Chondrocyte (in vitro differentiated cells): ENCODE results near the gene CERCAM. TPM values are rescaled to one million over a fixed set of nuclear protein-coding genes. Genes with fewer than 3 reads are reported as not detected.

Source experiments
- DNase-seq: peaks from one replicate; pipeline ENCODE4 v3.0.0; 2021; ENCODE audit warnings: mixed read lengths, low spot score
- H3K27ac Mint-ChIP-seq: one replicate; pipeline ENCODE4 v1.8.0; 2021; ENCODE audit warnings: mild to moderate bottlenecking, moderate library complexity, mixed read lengths; ENCODE audit not compliant: unreplicated experiment
- H3K27me3 Mint-ChIP-seq: 2 replicates; pipeline ENCODE4 v1.8.0; 2021; ENCODE audit warnings: low read depth, mixed read lengths
- H3K36me3 Mint-ChIP-seq: 2 replicates; pipeline ENCODE4 v1.8.0; 2021; ENCODE audit warnings: low read depth, mixed read lengths
- H3K4me1 Mint-ChIP-seq: 2 replicates; pipeline ENCODE4 v1.8.0; 2021; ENCODE audit warnings: low read depth, mild to moderate bottlenecking, mixed read lengths
- H3K4me3 Mint-ChIP-seq: one replicate; pipeline ENCODE4 v1.8.0; 2021; ENCODE audit warnings: mild to moderate bottlenecking, moderate library complexity, mixed read lengths; ENCODE audit not compliant: unreplicated experiment
- H3K9me3 Mint-ChIP-seq: 2 replicates; pipeline ENCODE4 v1.8.0; 2021; ENCODE audit warnings: low read depth, mixed read lengths
- CTCF ChIP-seq: fragments of 200-600 bp; sonication (generic); IDR thresholded peaks from 2 replicates; pipeline ENCODE4 v1.5.0; 2021; ENCODE audit warnings: antibody characterized with exemption, mild to moderate bottlenecking, moderate library complexity
- total RNA-seq: library from RNA; stranded (reverse); gene quantifications from 3 replicates; pipeline ENCODE4 v1.2.1, GENCODE V29; 2021

The CERCAM gene
- total RNA-seq, 1 donor from 2014 or later, result 280 TPM

DNA sequence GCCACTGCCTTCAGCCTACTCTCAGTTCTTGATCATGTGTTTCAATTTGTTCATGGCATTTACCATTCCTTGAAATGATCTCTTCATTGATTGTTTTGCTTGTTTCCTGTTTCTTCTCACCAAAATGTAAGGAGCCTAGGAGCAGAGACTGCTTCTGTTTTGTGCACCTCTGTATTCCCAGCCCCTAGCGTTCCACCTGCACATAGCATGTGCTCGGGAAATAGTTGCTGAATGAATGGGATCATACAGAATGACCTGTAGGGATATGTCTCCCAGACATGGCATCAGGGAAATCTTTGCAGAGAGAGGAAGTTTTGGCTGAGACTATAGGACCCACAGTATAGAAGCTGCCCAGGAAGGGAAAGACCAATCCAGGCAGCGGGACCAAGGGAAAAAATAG lies 6.2 kb upstream of the CERCAM start:
- peak; percentile 40 for TF ChIP-seq CTCF
- Mint-ChIP-seq H3K4me3 (no peak overlapping the region), H3K4me1 (peaks cover 7% of the 10 kb centered on the region), H3K27ac (no peak overlapping the region), H3K27me3 (peaks cover 30% of the 10 kb centered on the region), H3K36me3 (peaks cover 1% of the 10 kb centered on the region), H3K9me3 (no peaks in the 10 kb centered on the region)
- DNase-seq, result no peak

DNA sequence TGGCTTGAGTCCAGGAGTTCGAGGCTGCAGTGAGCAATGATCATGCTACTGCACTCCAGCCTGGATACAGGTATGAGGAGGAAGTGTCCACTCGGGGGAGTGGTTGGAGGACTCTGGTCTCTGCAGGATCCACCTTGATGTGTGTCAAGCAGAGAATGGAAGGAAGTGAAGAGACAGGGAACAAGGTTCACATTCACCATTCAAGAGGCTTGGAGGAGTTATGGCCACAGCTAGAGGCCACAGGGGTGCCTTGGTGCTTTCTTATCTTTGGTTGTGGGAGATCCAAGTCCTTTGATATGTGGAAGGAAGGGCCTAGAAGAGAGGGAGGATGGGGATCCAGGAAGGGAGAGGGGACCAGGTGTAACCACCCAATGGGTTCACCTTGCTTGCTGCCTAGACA lies 5.4 kb upstream of the CERCAM start:
- TF ChIP-seq CTCF, result no peak
- no peak overlapping the region for H3K4me3 Mint-ChIP-seq
- H3K9me3 Mint-ChIP-seq, result no peaks in the 10 kb centered on the region
- peaks cover 13% of the 10 kb centered on the region for H3K4me1 Mint-ChIP-seq
- H3K27me3 Mint-ChIP-seq, result peaks cover 30% of the 10 kb centered on the region
- H3K36me3 Mint-ChIP-seq, result peaks cover 1% of the 10 kb centered on the region
- H3K27ac Mint-ChIP-seq, result peak overlapping the region; percentile 3
- DNase-seq, result no peak

- Mint-ChIP-seq H3K4me3 (no peak overlapping the region), H3K36me3 (peaks cover 1% of the 10 kb centered on the region), H3K4me1 (peaks cover 13% of the 10 kb centered on the region), H3K27ac (no peak overlapping the region), H3K27me3 (peaks cover 30% of the 10 kb centered on the region), H3K9me3 (no peaks in the 10 kb centered on the region)
- DNase-seq, result no peak
- TF ChIP-seq CTCF, result no peak
Observed at GRCh38 chr9:128416014-128416413, 4.6 kb upstream of the CERCAM start.

DNA sequence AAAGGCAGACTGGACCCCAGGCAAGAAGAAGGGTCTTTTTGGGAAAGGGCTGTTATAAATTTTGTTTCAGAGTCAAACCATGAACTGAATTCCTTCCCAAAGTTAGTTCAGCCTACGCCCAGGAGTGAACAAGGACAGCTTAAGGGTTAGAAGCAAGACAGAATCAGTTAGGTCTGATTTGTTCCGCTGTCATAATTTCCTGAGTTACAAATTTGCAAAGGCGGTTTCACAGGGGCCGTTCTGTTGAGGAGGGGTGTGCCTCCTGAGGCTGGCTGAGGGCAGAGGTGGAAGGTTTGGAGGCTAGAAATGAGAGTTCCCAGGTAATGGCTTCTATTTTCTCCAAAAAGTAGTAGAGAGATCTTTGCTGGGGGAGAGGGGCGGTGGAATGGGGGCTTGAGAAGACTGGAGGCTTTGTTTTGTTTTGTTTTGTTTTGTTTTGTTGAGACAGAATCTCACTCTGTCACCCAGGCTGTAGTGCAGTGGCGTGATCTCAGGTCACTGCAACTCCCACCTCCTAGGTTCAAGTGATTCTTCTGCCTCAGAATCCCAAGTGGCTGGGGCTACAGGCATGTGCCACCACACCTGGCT lies 4.1 kb upstream of the CERCAM start:
- H3K4me3 Mint-ChIP-seq, result no peak overlapping the region

More for the DNA sequence above, 4.1 kb upstream of the CERCAM start:
- Mint-ChIP-seq H3K4me1 (peaks cover 13% of the 10 kb centered on the region), H3K9me3 (no peaks in the 10 kb centered on the region), H3K27me3 (peaks cover 27% of the 10 kb centered on the region), H3K27ac (no peak overlapping the region), H3K36me3 (peaks cover 1% of the 10 kb centered on the region)
- TF ChIP-seq CTCF, result no peak
- no peak for DNase-seq
